ENCODE data around the gene C9orf152.
"Not testable (repeated sequence)": the region's sequence is repeated elsewhere in the genome, so short reads cannot be mapped to it uniquely, and the experiment has no call there.

Gene C9orf152

DNA sequence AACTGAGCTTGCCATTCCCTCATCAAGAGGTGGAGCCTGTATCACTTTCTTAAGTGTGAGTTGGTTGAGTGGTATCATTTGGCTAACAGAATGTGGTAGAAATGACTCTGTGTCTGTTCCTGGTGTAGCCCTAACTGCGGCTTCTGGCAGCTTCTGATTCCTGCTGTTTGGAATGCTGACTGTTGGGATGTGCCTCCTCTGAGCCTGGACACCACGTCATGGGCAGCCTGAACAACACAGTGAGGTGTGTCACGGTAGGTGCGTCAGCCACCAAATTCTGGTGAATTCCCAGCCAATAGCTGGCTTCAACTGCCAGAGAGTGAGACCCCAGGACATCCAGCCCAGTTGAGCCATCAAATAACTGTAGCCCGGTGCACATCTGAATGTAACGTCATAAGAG lies 6.1 kb upstream of the C9orf152 start:
- DNase-seq = no peak

GRCh38 chr9:110213413-110214044 lies 5.6 kb upstream of the C9orf152 start:
- DNase-seq = no peak

DNA sequence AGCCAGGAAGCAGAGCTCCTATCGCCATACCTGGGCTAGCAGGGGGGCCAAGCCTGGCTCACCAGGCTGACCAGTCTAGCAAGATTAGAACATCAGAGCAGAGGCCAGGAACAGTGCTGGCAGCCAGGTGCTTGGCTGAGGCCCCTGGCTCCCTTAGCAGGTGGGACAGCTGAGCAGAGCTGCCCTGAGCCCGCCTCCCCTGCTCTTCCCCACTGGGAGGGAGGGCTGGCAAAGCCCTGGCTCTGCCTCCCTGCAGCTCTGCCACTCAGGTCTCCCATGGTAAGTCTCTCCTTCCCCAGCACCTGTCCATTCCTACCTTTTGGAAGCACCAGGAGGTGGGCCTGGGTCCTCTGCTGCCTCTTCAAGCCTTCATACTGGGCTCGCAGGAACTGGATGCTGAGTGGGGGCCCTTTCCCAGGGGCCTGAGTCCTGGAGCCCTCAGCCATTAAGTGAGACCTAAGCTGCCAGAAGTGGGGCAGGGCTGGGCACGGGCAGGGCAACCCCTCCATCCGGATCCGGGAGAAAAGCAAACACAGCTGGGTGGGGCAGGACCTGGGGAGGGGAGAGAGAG lies 803 bp downstream of the C9orf152 start:
- no peak for DNase-seq

DNA sequence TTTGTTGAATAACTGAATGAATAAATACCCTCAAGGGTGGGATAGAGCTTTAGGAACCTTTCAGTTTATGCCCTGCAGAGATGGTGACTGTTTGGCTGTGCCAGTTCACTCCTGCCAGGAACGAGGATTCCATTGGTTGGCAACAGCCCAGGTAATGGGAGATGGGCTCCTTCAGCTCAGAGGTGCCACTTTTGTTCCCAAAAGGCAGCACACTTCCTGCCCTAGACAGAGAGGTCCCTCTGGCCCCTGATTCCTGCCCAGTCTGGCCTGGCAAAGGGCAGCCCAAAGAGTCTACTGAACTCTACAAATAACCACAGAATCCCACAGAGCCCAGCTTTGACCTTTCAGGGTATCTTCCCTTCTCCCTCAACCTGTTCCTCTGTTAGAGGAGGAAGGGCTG lies 1.6 kb downstream of the C9orf152 start:
- DNase-seq = no peak

- not testable (repeated sequence) for DNase-seq
Measured at GRCh38 chr9:110205612-110206011, 2.3 kb downstream of the C9orf152 start.

- no peak for DNase-seq
Measured at GRCh38 chr9:110202232-110202631, 5.7 kb downstream of the C9orf152 start.

DNA sequence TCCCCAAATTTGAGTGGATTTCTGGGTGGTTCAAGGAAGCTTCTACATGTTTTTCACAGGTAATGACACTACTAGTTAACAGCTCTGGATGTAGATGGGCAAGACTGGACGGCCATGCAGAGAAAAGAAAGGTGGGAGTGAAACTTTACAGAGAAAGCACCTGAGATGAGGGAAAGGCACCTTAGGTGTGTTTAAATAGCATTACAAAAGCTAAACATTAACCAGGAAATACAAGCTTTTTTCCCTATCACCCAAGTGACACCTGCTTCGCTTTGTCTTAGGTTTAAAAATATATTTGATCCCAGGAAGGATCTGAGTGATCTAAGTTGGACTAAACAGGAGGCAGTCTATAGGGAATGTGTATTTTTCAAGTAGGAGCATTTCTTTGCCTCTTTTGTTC lies 8.3 kb downstream of the C9orf152 start:
- DNase-seq = no peak

DNA sequence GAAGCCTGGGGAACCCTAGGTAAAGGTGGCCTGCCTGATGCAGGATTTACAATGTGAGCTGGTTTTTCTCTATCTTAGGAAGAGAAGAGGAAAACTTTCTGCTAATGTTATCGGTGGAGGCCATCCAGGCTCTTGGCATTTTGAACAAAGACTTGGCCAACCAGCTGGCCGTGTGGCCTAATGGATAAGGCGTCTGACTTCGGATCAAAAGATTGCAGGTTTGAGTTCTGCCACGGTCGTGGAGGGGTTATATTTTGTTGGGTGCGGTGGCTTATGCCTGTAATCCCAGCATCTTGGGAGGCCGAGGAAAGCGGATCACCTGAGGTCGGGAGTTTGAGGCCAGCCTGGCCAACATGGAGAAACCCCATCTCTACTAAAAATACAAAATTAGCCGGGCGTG lies 9.6 kb downstream of the C9orf152 start:
- no peak for DNase-seq

GRCh38 chr9:110197330-110198187 lies 10.4 kb downstream of the C9orf152 start:
- no peak for DNase-seq

DNA sequence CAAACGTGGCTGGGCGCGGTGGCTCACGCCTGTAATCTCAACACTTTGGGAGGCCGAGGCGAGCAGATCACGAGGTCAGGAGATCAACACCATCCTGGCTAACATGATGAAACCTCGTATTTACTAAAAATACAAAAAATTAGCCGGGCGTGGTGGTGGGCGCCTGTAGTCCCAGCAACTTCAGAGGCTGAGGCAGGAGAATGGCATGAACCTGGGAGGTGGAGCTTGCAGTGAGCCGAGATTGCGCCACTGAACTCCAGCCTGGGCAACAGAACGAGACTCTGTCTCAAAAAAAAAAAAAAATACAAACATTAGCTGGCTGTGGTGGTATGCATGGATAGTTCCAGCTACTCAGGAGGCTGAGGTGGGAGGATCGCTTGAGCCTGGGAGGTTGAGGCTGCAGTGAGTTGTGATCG lies 11.9 kb downstream of the C9orf152 start:
- not testable (repeated sequence) for DNase-seq

- DNase-seq = peak; percentile 65
Measured at GRCh38 chr9:110192531-110193261, 15.3 kb downstream of the C9orf152 start.

GRCh38 chr9:110191615-110192014 lies 16.3 kb downstream of the C9orf152 start:
- no peak for DNase-seq

GRCh38 chr9:110189559-110190320 lies 18.2 kb downstream of the C9orf152 start:
- no peak for DNase-seq

DNA sequence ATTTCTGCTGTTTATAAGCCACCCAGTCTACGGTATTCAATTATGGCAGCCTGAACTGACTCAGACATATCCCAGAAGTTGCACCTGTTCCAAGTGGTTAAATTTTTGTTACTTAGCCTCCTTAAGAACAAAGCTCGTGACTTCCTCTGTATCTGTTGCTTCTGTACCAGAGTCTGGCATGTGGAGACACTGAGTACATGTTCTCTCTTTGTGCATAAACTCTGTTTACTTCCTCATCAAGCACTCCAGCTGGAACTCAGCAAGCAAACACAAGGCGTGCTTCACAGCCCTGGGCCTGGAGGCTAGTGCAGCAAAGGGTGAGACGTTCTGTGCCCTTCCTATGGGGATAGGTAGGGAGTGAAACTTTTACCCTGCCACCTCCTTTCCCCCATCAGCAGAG lies 19.0 kb downstream of the C9orf152 start:
- no peak for DNase-seq

DNA sequence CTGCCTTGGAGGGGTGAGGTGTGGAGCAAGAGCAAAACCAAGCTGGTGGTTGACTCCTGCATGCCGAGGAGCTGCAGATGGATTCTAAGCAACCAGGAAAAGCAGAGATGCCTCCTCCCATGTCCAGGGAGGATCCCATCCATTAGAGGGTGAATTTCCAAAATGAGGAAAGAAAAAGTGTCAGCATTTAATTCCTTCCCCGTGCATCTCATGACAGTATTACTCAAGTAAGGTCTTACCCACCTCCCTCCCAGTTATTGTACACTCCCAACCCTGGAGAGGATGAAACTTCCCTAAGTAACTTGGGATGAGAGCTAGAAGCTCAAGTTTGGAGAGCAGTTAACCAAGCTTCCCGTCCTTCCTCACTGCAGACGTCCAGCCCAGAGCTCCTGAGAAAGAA lies 19.9 kb downstream of the C9orf152 start:
- DNase-seq = no peak

DNA sequence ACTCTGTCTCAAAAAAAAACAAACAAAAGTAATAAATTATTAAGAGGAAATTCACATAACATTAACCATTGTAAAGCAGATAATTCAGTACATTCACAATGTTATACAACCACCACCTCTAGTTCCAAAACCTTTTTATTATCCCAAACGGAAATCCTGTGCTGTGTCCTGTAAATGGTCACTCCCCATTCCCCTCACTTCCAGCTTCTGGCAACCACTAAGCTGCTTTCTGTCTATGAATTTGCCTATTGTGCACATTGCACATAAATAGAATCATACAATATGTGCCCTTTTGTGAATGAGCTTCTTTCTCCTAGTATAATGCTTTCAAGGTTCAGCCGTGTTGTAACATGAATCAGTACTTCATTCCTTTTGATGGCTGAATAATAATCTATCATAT lies 20.8 kb downstream of the C9orf152 start:
- DNase-seq = no peak

GRCh38 chr9:110186254-110186653 lies 21.7 kb downstream of the C9orf152 start:
- DNase-seq = no peak

DNA sequence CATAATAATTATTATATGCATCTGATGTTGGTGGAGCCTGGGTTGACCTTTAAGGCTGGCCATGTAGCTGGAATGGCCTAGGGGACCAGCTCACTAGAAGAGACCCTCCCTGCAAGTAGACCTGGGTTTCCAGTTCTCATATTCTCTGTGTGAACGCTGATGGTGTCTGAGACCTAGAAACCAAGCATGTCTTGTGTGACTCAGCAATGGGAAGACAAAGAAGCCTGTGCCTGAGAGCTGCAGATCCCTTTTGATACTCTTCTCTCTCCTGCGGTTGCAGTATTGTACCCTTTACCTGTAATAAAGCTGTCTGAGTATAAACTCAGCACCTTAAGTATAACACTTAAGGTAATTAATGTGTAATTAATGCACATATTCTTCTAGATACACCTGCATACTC lies 22.2 kb downstream of the C9orf152 start:
- DNase-seq = no peak

DNA sequence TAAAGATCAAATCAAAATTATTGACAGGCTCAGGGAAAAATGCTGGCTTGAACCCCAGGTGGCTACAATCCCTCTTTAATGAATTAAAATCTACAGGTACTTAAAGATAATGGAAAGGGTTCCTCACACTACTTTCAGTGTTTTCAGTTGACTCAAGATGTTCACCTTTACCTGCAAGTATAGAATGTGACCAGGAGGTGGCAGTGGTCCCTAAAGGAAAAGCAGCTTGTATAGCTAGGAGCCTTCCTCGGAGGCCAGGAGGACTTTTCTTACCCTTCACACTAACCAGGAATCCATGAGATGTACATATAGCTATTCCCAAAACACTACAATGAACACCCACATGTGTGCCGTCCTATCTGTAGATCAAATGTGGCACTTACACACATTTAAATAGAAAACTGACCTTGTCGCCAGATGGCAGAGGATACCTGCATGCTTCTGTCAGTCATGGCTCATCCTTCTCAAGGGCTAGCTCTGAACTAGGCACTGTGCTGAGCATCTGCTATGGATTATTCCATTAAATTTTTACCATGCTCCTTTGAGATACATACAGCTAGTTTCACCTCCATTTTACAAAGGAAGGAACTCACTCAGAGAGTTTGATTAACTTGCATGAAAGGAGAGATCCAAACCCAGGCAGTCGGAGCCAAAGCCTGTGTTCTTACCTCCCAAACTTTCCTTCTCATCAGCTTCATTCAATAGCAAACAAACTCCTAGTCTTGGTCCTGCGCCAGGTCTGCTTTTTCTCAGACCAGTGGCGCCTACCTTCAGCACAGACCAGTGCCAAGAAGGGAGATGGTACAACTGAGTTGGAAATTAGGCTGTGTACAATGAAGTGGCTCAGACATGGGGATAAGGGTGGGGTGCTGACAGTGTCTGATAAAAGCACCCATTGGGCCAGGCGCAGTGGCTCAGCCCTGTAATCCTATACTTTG lies 24.5 kb downstream of the C9orf152 start:
- peak; percentile 74 for DNase-seq

- no peak for DNase-seq
Measured at GRCh38 chr9:110180511-110181434, 27.2 kb downstream of the C9orf152 start.
